Mammary epithelial cell (primary cell): Measurements from ENCODE around the gene GPNMB.

Experiments used
- EZH2 ChIP-seq: IDR thresholded peaks from 2 replicates; pipeline ENCODE4 v1.6.1; 2012; ENCODE audit warnings: low read length, inconsistent platforms, borderline replicate concordance
- TF ChIP-seq, protein P1 (sequence below), 2 donors: IDR thresholded peaks in 1 of 2; conservative IDR thresholded peaks in 1 of 2; 2 replicates each; pipeline ENCODE4 v1.5.1; 2011 to 2012; ENCODE audit warnings: inconsistent platforms in 2 of 2, low read length in 2 of 2, mild to moderate bottlenecking in 2 of 2, control low read depth in 1 of 2, low read depth in 1 of 2; ENCODE audit not compliant: insufficient read depth in 1 of 2; ENCODE audit errors: extremely low read depth in 1 of 2

DNA sequence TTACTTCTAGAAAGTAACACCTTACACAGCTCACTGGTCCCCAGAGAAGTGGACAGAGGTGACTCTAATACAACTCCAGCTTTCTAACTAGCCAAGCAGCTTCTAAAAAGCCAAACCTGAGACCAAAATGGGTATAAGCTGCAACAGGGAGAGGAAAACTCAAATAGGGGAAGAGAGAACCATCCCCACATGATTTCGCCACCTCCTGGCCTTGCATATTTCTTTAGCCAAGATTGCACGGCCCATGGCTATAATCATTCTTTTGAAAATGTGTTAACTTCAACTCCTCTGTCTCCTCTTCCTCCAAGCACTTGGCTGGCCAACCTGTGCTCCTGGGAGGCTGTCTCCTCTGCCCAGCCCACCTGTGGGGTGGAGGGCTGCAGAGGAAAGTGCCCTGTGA is 36.1 kb upstream of the GPNMB start:
- TF ChIP-seq EZH2 = no peak
- TF ChIP-seq, protein P1, sequence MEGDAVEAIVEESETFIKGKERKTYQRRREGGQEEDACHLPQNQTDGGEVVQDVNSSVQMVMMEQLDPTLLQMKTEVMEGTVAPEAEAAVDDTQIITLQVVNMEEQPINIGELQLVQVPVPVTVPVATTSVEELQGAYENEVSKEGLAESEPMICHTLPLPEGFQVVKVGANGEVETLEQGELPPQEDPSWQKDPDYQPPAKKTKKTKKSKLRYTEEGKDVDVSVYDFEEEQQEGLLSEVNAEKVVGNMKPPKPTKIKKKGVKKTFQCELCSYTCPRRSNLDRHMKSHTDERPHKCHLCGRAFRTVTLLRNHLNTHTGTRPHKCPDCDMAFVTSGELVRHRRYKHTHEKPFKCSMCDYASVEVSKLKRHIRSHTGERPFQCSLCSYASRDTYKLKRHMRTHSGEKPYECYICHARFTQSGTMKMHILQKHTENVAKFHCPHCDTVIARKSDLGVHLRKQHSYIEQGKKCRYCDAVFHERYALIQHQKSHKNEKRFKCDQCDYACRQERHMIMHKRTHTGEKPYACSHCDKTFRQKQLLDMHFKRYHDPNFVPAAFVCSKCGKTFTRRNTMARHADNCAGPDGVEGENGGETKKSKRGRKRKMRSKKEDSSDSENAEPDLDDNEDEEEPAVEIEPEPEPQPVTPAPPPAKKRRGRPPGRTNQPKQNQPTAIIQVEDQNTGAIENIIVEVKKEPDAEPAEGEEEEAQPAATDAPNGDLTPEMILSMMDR (conservative IDR thresholded peaks at IDR 0.05 in 1 of 2, IDR thresholded peaks at IDR 0.05 in 1 of 2; ENCODE audit: extremely low read depth in 1 of 2, insufficient read depth in 1 of 2, low read depth in 1 of 2, low read length in 2 of 2) = no peak
